ENCODE measurements around the gene KLK15.
"Not testable (repeated sequence)": the region's sequence is repeated elsewhere in the genome, so short reads cannot be mapped to it uniquely, and the experiment has no call there.

KLK15 gene

GRCh38 chr19:50784710-50785109 is 48.7 kb downstream of the KLK15 start:
- no peaks in the 10 kb centered on the region for H3K36me3 ChIP-seq (ENCODE audit: insufficient read depth, low read length)
- H3K79me2 ChIP-seq (ENCODE audit: control insufficient read depth, insufficient read depth, low read length, unreplicated experiment) = no peaks in the 10 kb centered on the region
- peaks cover 15% of the 10 kb centered on the region for H3K27me3 ChIP-seq (ENCODE audit: insufficient read depth, low read length)
- H3K27ac ChIP-seq (ENCODE audit: low read depth, low read length) = no peak overlapping the region
- no peak overlapping the region for H3K4me3 ChIP-seq (ENCODE audit: low read depth, low read length)
- no peak overlapping the region for H2AFZ ChIP-seq (ENCODE audit: low read length, unreplicated experiment)
- H3K4me1 ChIP-seq (ENCODE audit: control insufficient read depth, insufficient read depth, low read length, unreplicated experiment) = no peaks in the 10 kb centered on the region

GRCh38 chr19:50783848-50784152 is 49.6 kb downstream of the KLK15 start:
- H2AFZ ChIP-seq (ENCODE audit: low read length, unreplicated experiment); H3K4me3 ChIP-seq (ENCODE audit: low read depth, low read length); H3K79me2 ChIP-seq (ENCODE audit: control insufficient read depth, insufficient read depth, low read length, unreplicated experiment); H3K36me3 ChIP-seq (ENCODE audit: insufficient read depth, low read length); H3K4me1 ChIP-seq (ENCODE audit: control insufficient read depth, insufficient read depth, low read length, unreplicated experiment); H3K27ac ChIP-seq (ENCODE audit: low read depth, low read length): not testable (repeated sequence)
- peaks cover 24% of the 10 kb centered on the region for H3K27me3 ChIP-seq (ENCODE audit: insufficient read depth, low read length)

GRCh38 chr19:50780753-50781435 is 52.5 kb downstream of the KLK15 start:
- Histone ChIP-seq H3K36me3 (ENCODE audit: insufficient read depth, low read length) (no peaks in the 10 kb centered on the region), H3K4me3 (ENCODE audit: low read depth, low read length) (no peak overlapping the region), H3K27me3 (ENCODE audit: insufficient read depth, low read length) (peaks cover 41% of the 10 kb centered on the region), H3K27ac (ENCODE audit: low read depth, low read length) (no peak overlapping the region), H2AFZ (ENCODE audit: low read length, unreplicated experiment) (no peak overlapping the region), H3K4me1 (ENCODE audit: control insufficient read depth, insufficient read depth, low read length, unreplicated experiment) (no peaks in the 10 kb centered on the region), H3K79me2 (ENCODE audit: control insufficient read depth, insufficient read depth, low read length, unreplicated experiment) (no peaks in the 10 kb centered on the region)

GRCh38 chr19:50779504-50780457 is 53.6 kb downstream of the KLK15 start:
- peaks cover 41% of the 10 kb centered on the region for H3K27me3 ChIP-seq (ENCODE audit: insufficient read depth, low read length)
- no peaks in the 10 kb centered on the region for H3K79me2 ChIP-seq (ENCODE audit: control insufficient read depth, insufficient read depth, low read length, unreplicated experiment)
- H3K36me3 ChIP-seq (ENCODE audit: insufficient read depth, low read length) = no peaks in the 10 kb centered on the region
- no peaks in the 10 kb centered on the region for H3K4me1 ChIP-seq (ENCODE audit: control insufficient read depth, insufficient read depth, low read length, unreplicated experiment)
- no peak overlapping the region for H3K4me3 ChIP-seq (ENCODE audit: low read depth, low read length)
- H3K27ac ChIP-seq (ENCODE audit: low read depth, low read length) = no peak overlapping the region
- H2AFZ ChIP-seq (ENCODE audit: low read length, unreplicated experiment) = no peak overlapping the region

DNA sequence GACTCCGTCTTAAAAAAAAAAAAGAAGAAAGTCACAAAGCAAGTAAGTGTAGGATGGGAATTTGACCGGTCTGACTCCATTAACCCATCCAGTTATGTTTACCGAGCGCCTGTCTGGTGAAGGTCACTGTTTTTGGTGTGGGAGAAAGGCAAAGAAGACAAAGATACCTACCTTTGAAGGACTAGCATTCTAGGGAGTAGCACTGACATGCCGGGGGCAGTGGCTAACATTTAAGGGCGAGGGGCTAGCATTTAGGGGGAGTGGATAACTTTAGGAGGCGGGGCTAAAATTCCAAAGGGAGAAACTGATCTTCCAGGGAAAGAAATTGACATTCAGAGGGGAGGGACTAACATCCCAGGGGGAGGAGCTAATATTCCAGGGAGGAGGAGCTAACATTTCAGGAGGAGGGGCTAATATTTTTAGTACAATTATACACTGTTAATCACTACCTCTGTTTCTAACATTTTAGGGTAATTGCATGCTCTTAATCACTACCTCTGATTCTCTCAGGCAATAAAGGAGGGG is 54.4 kb downstream of the KLK15 start:
- peaks cover 41% of the 10 kb centered on the region for H3K27me3 ChIP-seq (ENCODE audit: insufficient read depth, low read length)

DNA sequence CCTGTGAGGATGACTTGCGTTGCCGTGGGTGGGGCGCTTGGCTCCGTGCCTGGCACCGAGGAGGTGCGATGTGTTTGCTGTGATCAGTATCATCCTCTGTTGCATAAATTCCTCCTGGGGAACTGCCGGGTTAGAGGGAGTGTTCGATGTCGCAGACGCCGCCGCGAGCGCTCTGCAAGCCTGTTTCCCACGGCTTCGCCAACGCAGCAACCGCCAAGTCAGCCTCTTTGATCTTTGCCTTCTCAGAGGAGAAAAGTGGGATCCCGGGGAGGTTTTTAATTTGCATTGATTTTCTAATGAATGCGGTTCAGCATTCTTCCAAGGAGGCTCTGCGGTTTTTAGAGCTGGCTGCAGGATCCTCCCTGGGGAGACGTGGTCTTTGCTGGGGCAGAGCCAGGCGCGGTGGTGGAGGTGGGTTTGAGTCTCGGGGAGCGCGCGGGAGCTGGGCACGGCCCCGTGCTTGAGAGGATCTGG is 55.5 kb downstream of the KLK15 start:
- Histone ChIP-seq H3K4me3 (ENCODE audit: low read depth, low read length) (no peak overlapping the region), H3K4me1 (ENCODE audit: control insufficient read depth, insufficient read depth, low read length, unreplicated experiment) (no peaks in the 10 kb centered on the region), H3K27ac (ENCODE audit: low read depth, low read length) (no peak overlapping the region), H3K27me3 (ENCODE audit: insufficient read depth, low read length) (peaks cover 41% of the 10 kb centered on the region), H2AFZ (ENCODE audit: low read length, unreplicated experiment) (no peak overlapping the region), H3K79me2 (ENCODE audit: control insufficient read depth, insufficient read depth, low read length, unreplicated experiment) (no peaks in the 10 kb centered on the region), H3K36me3 (ENCODE audit: insufficient read depth, low read length) (no peaks in the 10 kb centered on the region)

More for the DNA sequence above, 54.4 kb downstream of the KLK15 start:
- H2AFZ ChIP-seq (ENCODE audit: low read length, unreplicated experiment) = no peak overlapping the region
- H3K4me3 ChIP-seq (ENCODE audit: low read depth, low read length) = no peak overlapping the region
- no peaks in the 10 kb centered on the region for H3K4me1 ChIP-seq (ENCODE audit: control insufficient read depth, insufficient read depth, low read length, unreplicated experiment)
- H3K36me3 ChIP-seq (ENCODE audit: insufficient read depth, low read length) = no peaks in the 10 kb centered on the region
- H3K27ac ChIP-seq (ENCODE audit: low read depth, low read length) = no peak overlapping the region
- no peaks in the 10 kb centered on the region for H3K79me2 ChIP-seq (ENCODE audit: control insufficient read depth, insufficient read depth, low read length, unreplicated experiment)

GRCh38 chr19:50777261-50777660 is 56.1 kb downstream of the KLK15 start:
- Histone ChIP-seq H3K4me3 (ENCODE audit: low read depth, low read length) (no peak overlapping the region), H3K27me3 (ENCODE audit: insufficient read depth, low read length) (peaks cover 41% of the 10 kb centered on the region)

GRCh38 chr19:50776131-50776530 is 57.2 kb downstream of the KLK15 start:
- Histone ChIP-seq H3K79me2 (ENCODE audit: control insufficient read depth, insufficient read depth, low read length, unreplicated experiment) (no peaks in the 10 kb centered on the region), H3K27ac (ENCODE audit: low read depth, low read length) (no peak overlapping the region), H3K4me1 (ENCODE audit: control insufficient read depth, insufficient read depth, low read length, unreplicated experiment) (no peaks in the 10 kb centered on the region), H3K36me3 (ENCODE audit: insufficient read depth, low read length) (no peaks in the 10 kb centered on the region), H3K27me3 (ENCODE audit: insufficient read depth, low read length) (peaks cover 40% of the 10 kb centered on the region), H2AFZ (ENCODE audit: low read length, unreplicated experiment) (no peak overlapping the region), H3K4me3 (ENCODE audit: low read depth, low read length) (no peak overlapping the region)

More at GRCh38 chr19:50777261-50777660, 56.1 kb downstream of the KLK15 start:
- Histone ChIP-seq H3K79me2 (ENCODE audit: control insufficient read depth, insufficient read depth, low read length, unreplicated experiment) (no peaks in the 10 kb centered on the region), H2AFZ (ENCODE audit: low read length, unreplicated experiment) (no peak overlapping the region), H3K36me3 (ENCODE audit: insufficient read depth, low read length) (no peaks in the 10 kb centered on the region), H3K27ac (ENCODE audit: low read depth, low read length) (no peak overlapping the region), H3K4me1 (ENCODE audit: control insufficient read depth, insufficient read depth, low read length, unreplicated experiment) (no peaks in the 10 kb centered on the region)

All from ACC112 (cell line).